MCF 10A (cell line): ENCODE measurements around the gene FOXP4. TPM values are rescaled to one million over a fixed set of nuclear protein-coding genes. Genes with fewer than 3 reads are reported as not detected.

Experiments used
- BruUV-seq: library from RNA; stranded (reverse); fragments of 400-500 nt; replicated peaks from 2 replicates; lab custom pipeline; 2021; lab: Mats Ljungman, UMichigan
- CTCF ChIA-PET: fragments of 300-600 bp; sonication (Branson Sonifier 250); formaldehyde crosslinking; extraction: SDS; loops from one replicate; lab custom pipeline; 2021; ENCODE audit warnings: antibody characterized with exemption, inconsistent platforms; lab: Yijun Ruan, JAX
- POLR2A ChIA-PET: fragments of 300-600, 350-650 bp; sonication (Branson Sonifier 250); formaldehyde crosslinking; extraction: SDS; loops from one replicate; lab custom pipeline; 2020; ENCODE audit warnings: antibody characterized with exemption, inconsistent platforms; lab: Yijun Ruan, JAX
- DNase-seq: peaks from one replicate; pipeline ENCODE4 v3.0.0-alpha.2; 2018; ENCODE audit not compliant: unreplicated experiment
- H3K27ac Mint-ChIP-seq: one replicate; pipeline ENCODE4 v1.8.0; 2022; ENCODE audit warnings: mild to moderate bottlenecking, low read depth, mixed read lengths; ENCODE audit not compliant: unreplicated experiment
- H3K27me3 Mint-ChIP-seq: one replicate; pipeline ENCODE4 v1.8.0; 2022; ENCODE audit warnings: mixed read lengths; ENCODE audit not compliant: insufficient read depth, unreplicated experiment
- H3K36me3 Mint-ChIP-seq: one replicate; pipeline ENCODE4 v1.8.0; 2022; ENCODE audit warnings: mild to moderate bottlenecking, moderate library complexity, mixed read lengths; ENCODE audit not compliant: insufficient read depth, unreplicated experiment
- H3K4me1 Mint-ChIP-seq: one replicate; pipeline ENCODE4 v1.8.0; 2022; ENCODE audit warnings: mixed read lengths; ENCODE audit not compliant: insufficient read depth, unreplicated experiment
- H3K4me3 Mint-ChIP-seq: one replicate; pipeline ENCODE4 v1.8.0; 2022; ENCODE audit warnings: mild to moderate bottlenecking, moderate library complexity, mixed read lengths; ENCODE audit not compliant: unreplicated experiment
- H3K9me3 Mint-ChIP-seq: one replicate; pipeline ENCODE4 v1.8.0; 2022; ENCODE audit warnings: mixed read lengths; ENCODE audit not compliant: unreplicated experiment
- intact Hi-C: fragments of 100-400 bp; cut with micrococcal nuclease; formaldehyde crosslinking; loops from 2 replicates; pipeline ENCODE4 v1.14.1; 2022
- total RNA-seq: library from RNA; stranded (reverse); gene quantifications from 2 replicates; pipeline ENCODE4 v1.2.3, GENCODE V29; 2022
- TF ChIP-seq, protein P1 (sequence below): fragments of 200-600 bp; IDR thresholded peaks from one replicate; pipeline ENCODE4 v1.8.0; 2022; ENCODE audit warnings: antibody characterized with exemption, mild to moderate bottlenecking; ENCODE audit not compliant: unreplicated experiment

The FOXP4 gene
- total RNA-seq, 1 experiment from 2014 or later, result 16.5 TPM

DNA sequence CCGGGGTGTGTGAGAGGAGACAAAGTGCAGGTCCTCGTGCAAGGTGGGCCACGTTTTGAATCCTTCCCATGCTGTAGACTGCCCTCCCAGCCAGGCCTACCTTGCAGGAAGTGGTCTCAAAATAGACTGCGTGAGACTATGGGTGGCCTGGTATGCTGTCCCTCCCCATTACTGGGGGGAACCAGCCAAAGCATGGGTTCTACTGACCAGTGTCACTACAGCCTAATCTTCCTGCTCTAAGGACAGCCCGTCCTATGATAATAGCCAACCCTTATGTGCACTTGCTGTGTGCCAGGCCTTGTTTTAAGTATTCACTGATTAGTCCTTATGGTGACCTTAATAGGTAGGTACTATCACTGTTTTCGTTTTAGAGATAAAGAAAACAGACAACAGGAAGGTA, 38.0 kb downstream of the FOXP4 start:
- DNase-seq, result no peak
- Mint-ChIP-seq H3K27me3 (no peaks in the 10 kb centered on the region), H3K4me1 (peaks cover 15% of the 10 kb centered on the region), H3K27ac (no peak overlapping the region), H3K9me3 (no peaks in the 10 kb centered on the region), H3K36me3 (peaks cover 12% of the 10 kb centered on the region), H3K4me3 (no peak overlapping the region)
- TF ChIP-seq, protein P1, sequence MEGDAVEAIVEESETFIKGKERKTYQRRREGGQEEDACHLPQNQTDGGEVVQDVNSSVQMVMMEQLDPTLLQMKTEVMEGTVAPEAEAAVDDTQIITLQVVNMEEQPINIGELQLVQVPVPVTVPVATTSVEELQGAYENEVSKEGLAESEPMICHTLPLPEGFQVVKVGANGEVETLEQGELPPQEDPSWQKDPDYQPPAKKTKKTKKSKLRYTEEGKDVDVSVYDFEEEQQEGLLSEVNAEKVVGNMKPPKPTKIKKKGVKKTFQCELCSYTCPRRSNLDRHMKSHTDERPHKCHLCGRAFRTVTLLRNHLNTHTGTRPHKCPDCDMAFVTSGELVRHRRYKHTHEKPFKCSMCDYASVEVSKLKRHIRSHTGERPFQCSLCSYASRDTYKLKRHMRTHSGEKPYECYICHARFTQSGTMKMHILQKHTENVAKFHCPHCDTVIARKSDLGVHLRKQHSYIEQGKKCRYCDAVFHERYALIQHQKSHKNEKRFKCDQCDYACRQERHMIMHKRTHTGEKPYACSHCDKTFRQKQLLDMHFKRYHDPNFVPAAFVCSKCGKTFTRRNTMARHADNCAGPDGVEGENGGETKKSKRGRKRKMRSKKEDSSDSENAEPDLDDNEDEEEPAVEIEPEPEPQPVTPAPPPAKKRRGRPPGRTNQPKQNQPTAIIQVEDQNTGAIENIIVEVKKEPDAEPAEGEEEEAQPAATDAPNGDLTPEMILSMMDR, result no peak
- CTCF ChIA-PET, result interaction anchor here (0.6 to 0.9 kb wide), 4 partner anchors 8 to 216 kb away, joined by 3 to 5 read pairs (median 3); partner anchors contain the start of gene TOMM6
- no TSS peak for BruUV-seq
- POLR2A ChIA-PET, result no interaction called here
- intact Hi-C loops, result no loop called here

- H3K4me1 Mint-ChIP-seq, result peaks cover 15% of the 10 kb centered on the region
- H3K27ac Mint-ChIP-seq, result no peak overlapping the region
- H3K4me3 Mint-ChIP-seq, result no peak overlapping the region
- intact Hi-C loops, result no loop called here
- no peak for DNase-seq
- no peaks in the 10 kb centered on the region for H3K9me3 Mint-ChIP-seq
- TF ChIP-seq, protein P1, result no peak
- BruUV-seq, result no TSS peak
- no peaks in the 10 kb centered on the region for H3K27me3 Mint-ChIP-seq
- H3K36me3 Mint-ChIP-seq, result peaks cover 16% of the 10 kb centered on the region
- ChIA-PET POLR2A (no interaction called here), CTCF (interaction anchor here (1.2 to 1.5 kb wide), 2 partner anchors 164 to 216 kb away, joined by 3 to 6 read pairs; no protein-coding TSS in a partner anchor)
Observed at GRCh38 chr6:41584668-41585205, 38.6 kb downstream of the FOXP4 start.

DNA sequence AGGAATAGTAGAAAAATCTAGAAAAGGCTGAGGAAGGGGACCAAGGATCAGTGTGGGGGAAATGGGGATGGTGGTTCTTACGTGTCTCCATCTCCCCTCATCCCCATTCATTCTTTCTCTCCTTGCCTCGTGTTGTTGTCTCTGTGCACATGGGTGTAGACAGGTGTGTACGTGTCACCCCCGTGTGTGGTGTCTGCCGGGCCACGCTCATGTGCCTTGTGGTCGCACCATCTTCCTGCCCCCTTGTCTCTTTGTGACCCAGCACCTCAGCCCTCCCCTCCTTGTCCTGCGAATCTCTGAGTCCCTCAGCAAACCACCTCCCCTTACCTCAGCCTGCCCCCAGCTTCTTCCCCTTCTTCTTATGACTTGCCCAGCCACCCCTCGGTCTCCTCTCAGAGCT, 39.4 kb downstream of the FOXP4 start:
- no peak overlapping the region for H3K4me3 Mint-ChIP-seq
- no peaks in the 10 kb centered on the region for H3K9me3 Mint-ChIP-seq
- no peak overlapping the region for H3K27ac Mint-ChIP-seq

GRCh38 chr6:41586252-41587007, 40.2 kb downstream of the FOXP4 start:
- no peaks in the 10 kb centered on the region for H3K27me3 Mint-ChIP-seq
- no peak overlapping the region for H3K27ac Mint-ChIP-seq
- peaks cover 7% of the 10 kb centered on the region for H3K36me3 Mint-ChIP-seq
- DNase-seq, result no peak
- TF ChIP-seq, protein P1, result no peak
- no peak overlapping the region for H3K4me3 Mint-ChIP-seq
- ChIA-PET CTCF (interaction anchor here (1.5 to 1.8 kb wide), 2 partner anchors 218 to 279 kb away, joined by 4 to 6 read pairs; no protein-coding TSS in a partner anchor), POLR2A (no interaction called here)
- peaks cover 6% of the 10 kb centered on the region for H3K4me1 Mint-ChIP-seq
- no TSS peak for BruUV-seq
- intact Hi-C loops, result no loop called here
- H3K9me3 Mint-ChIP-seq, result no peaks in the 10 kb centered on the region

More for the DNA sequence above, 39.4 kb downstream of the FOXP4 start:
- BruUV-seq, result no TSS peak
- POLR2A ChIA-PET, result no interaction called here
- no peak for DNase-seq
- H3K36me3 Mint-ChIP-seq, result peaks cover 8% of the 10 kb centered on the region
- CTCF ChIA-PET, result interaction anchor here (0.5 to 1.5 kb wide), 3 partner anchors 11 to 217 kb away, joined by 3 to 6 read pairs (median 3); no protein-coding TSS in a partner anchor
- intact Hi-C loops, result no loop called here
- no peaks in the 10 kb centered on the region for H3K27me3 Mint-ChIP-seq
- TF ChIP-seq, protein P1, result no peak
- H3K4me1 Mint-ChIP-seq, result peaks cover 15% of the 10 kb centered on the region
